IMR-90 (cell line): Measurements from ENCODE around the gene INIP. TPM values are rescaled to one million over a fixed set of nuclear protein-coding genes. Genes with fewer than 3 reads are reported as not detected.

Experiments
- ATAC-seq: fragments of 200-7000 bp; cut with Tn5 transposase; 2 replicates; pipeline ENCODE4 v1.9.1; 2020; ENCODE audit warnings: low read depth, mild to moderate bottlenecking, moderate library complexity
- BruUV-seq: library from RNA; stranded (reverse); fragments of 400-500 nt; replicated peaks from 2 replicates; lab custom pipeline; 2021; lab: Mats Ljungman, UMichigan
- CTCF ChIA-PET: fragments of 300-600 bp; formaldehyde crosslinking; extraction: SDS; loops from one replicate; lab custom pipeline; 2021; ENCODE audit warnings: antibody characterized with exemption; lab: Yijun Ruan, JAX
- POLR2A ChIA-PET: fragments of 300-600 bp; sonication (Branson Sonifier 250); formaldehyde crosslinking; loops from one replicate; lab custom pipeline; 2022; ENCODE audit warnings: antibody characterized with exemption; ENCODE audit not compliant: unreplicated experiment; lab: Charles Lee
- DNase-seq: peaks from one replicate; pipeline ENCODE4 v3.0.0; 2013
- H2AFZ ChIP-seq: replicated peaks from 2 replicates; pipeline ENCODE3; 2013; ENCODE audit warnings: low read length, mild to moderate bottlenecking; ENCODE audit not compliant: poor library complexity
- H2AK5ac ChIP-seq: 2 replicates; pipeline ENCODE4 v1.6.1; 2013; ENCODE audit warnings: low read depth, low read length, inconsistent platforms
- H2AK9ac ChIP-seq: replicated peaks from 2 replicates; pipeline ENCODE3; 2013; ENCODE audit warnings: mild to moderate bottlenecking, low read depth, low read length, moderate library complexity; ENCODE audit not compliant: poor library complexity
- H2BK120ac ChIP-seq: 2 replicates; pipeline ENCODE4 v1.6.1; 2013; ENCODE audit warnings: low read depth, low read length, inconsistent platforms
- H2BK15ac ChIP-seq: 3 replicates; pipeline ENCODE4 v1.6.1; 2013; ENCODE audit warnings: low read depth, low read length, inconsistent platforms
- H2BK20ac ChIP-seq: 2 replicates; pipeline ENCODE4 v1.6.1; 2013; ENCODE audit warnings: low read depth, mild to moderate bottlenecking, inconsistent platforms, low read length, moderate library complexity
- H2BK5ac ChIP-seq: 2 replicates; pipeline ENCODE4 v1.6.1; 2013; ENCODE audit warnings: mild to moderate bottlenecking, low read depth, low read length, inconsistent platforms; ENCODE audit not compliant: poor library complexity, severe bottlenecking
- H3K14ac ChIP-seq: replicated peaks from 2 replicates; pipeline ENCODE4 v1.6.1; 2013; ENCODE audit warnings: low read depth, low read length, inconsistent platforms
- H3K18ac ChIP-seq: 2 replicates; pipeline ENCODE4 v1.6.1; 2013; ENCODE audit warnings: low read depth, low read length, control low read depth
- H3K23ac ChIP-seq: 2 replicates; pipeline ENCODE4 v1.6.1; 2013; ENCODE audit warnings: low read depth, low read length, inconsistent platforms
- H3K27ac ChIP-seq: 2 replicates; pipeline ENCODE4 v1.5.1; 2013; ENCODE audit warnings: mild to moderate bottlenecking, control low read depth, low read length; ENCODE audit not compliant: insufficient read depth
- H3K27me3 ChIP-seq: 2 replicates; pipeline ENCODE4 v1.6.1; 2013; ENCODE audit warnings: low read length; ENCODE audit not compliant: control insufficient read depth, insufficient read depth
- H3K36me3 ChIP-seq: 2 replicates; pipeline ENCODE4 v1.6.1; 2013; ENCODE audit warnings: low read length, mixed read lengths; ENCODE audit not compliant: control insufficient read depth, insufficient read depth
- H3K4ac ChIP-seq: 2 replicates; pipeline ENCODE4 v1.6.1; 2013; ENCODE audit warnings: low read depth, low read length, inconsistent platforms
- H3K4me1 ChIP-seq: 2 replicates; pipeline ENCODE4 v1.6.1; 2013; ENCODE audit warnings: low read length, mixed read lengths; ENCODE audit not compliant: control insufficient read depth, insufficient read depth
- H3K4me2 ChIP-seq: 2 replicates; pipeline ENCODE4 v1.6.1; 2013; ENCODE audit warnings: low read depth, mild to moderate bottlenecking, control low read depth, low read length, moderate library complexity
- H3K4me3 ChIP-seq: 2 replicates; pipeline ENCODE4 v1.5.1; 2013; ENCODE audit warnings: low read depth, mild to moderate bottlenecking, control low read depth, low read length, moderate library complexity; ENCODE audit not compliant: insufficient read depth
- H3K56ac ChIP-seq: 2 replicates; pipeline ENCODE4 v1.6.1; 2013; ENCODE audit warnings: low read length, inconsistent platforms; ENCODE audit not compliant: insufficient read depth; ENCODE audit errors: extremely low read depth
- H3K79me1 ChIP-seq, 2 experiments: 2 replicates each; pipeline ENCODE4 v1.6.1; 2013; ENCODE audit warnings: low read length in 2 of 2, inconsistent platforms in 1 of 2, low read depth in 1 of 2
- H3K9ac ChIP-seq: 2 replicates; pipeline ENCODE4 v1.6.1; 2013; ENCODE audit warnings: low read depth, low read length, control low read depth
- H3K9me1 ChIP-seq: 2 replicates; pipeline ENCODE4 v1.6.1; 2013; ENCODE audit warnings: low read length, inconsistent platforms; ENCODE audit not compliant: insufficient read depth
- H3K9me3 ChIP-seq: 2 replicates; pipeline ENCODE4 v1.6.1; 2013; ENCODE audit warnings: low read length; ENCODE audit not compliant: control insufficient read depth, insufficient read depth
- H4K20me1 ChIP-seq: 2 replicates; pipeline ENCODE4 v1.6.1; 2013; ENCODE audit warnings: low read length, inconsistent platforms; ENCODE audit not compliant: insufficient read depth
- H4K5ac ChIP-seq: 2 replicates; pipeline ENCODE4 v1.6.1; 2013; ENCODE audit warnings: mild to moderate bottlenecking, low read depth, low read length, control low read depth
- H4K8ac ChIP-seq, 2 experiments: 2 replicates each; pipeline ENCODE4 v1.6.1; 2013; ENCODE audit warnings: low read depth in 2 of 2, low read length in 2 of 2, control low read depth in 1 of 2, inconsistent platforms in 1 of 2
- H4K91ac ChIP-seq: 2 replicates; pipeline ENCODE4 v1.6.1; 2013; ENCODE audit warnings: low read depth, low read length, inconsistent platforms; ENCODE audit not compliant: insufficient read depth
- BHLHE40 ChIP-seq: fragments of 150-350 bp; IDR thresholded peaks from 2 replicates; pipeline ENCODE4 v1.6.1; 2016; ENCODE audit warnings: mild to moderate bottlenecking, low read depth, low read length
- CTCF ChIP-seq: conservative IDR thresholded peaks from 2 replicates; pipeline ENCODE4 v1.5.1; 2012; ENCODE audit warnings: mild to moderate bottlenecking, low read depth, low read length, improper control_type of control experiment
- MAFK ChIP-seq: IDR thresholded peaks from 2 replicates; pipeline ENCODE4 v1.6.1; 2012; ENCODE audit warnings: low read depth, low read length, improper control_type of control experiment
- MAZ ChIP-seq: IDR thresholded peaks from 2 replicates; pipeline ENCODE4 v1.6.1; 2012; ENCODE audit warnings: low read depth, mild to moderate bottlenecking, low read length, improper control_type of control experiment, moderate library complexity, borderline replicate concordance
- RCOR1 ChIP-seq: IDR thresholded peaks from 2 replicates; pipeline ENCODE4 v1.6.1; 2012; ENCODE audit warnings: mild to moderate bottlenecking, low read length, improper control_type of control experiment; ENCODE audit not compliant: insufficient replicate concordance
- SMC3 ChIP-seq: fragments of 150-350 bp; IDR thresholded peaks from 2 replicates; pipeline ENCODE4 v1.6.1; 2016; ENCODE audit warnings: low read depth, mild to moderate bottlenecking, antibody characterized with exemption, low read length, moderate library complexity
- WGBS, 2 experiments: methylation state at CpG; one replicate each; pipeline versions ENCODE4 v1.1.5 to v1.1.7; 2013; ENCODE audit warnings: missing lambda C conversion rate in 2 of 2; ENCODE audit not compliant: insufficient read length in 1 of 2; ENCODE audit errors: extremely low coverage in 2 of 2; 5-methylcytosine and 5-hydroxymethylcytosine counted together
- dilution Hi-C: fragments of 300-500 bp; cut with HindIII; formaldehyde crosslinking; loops from one replicate; pipeline ENCODE4 v1.14.3; 2018; ENCODE audit warnings: low sequenced_read_pairs; ENCODE audit not compliant: unreplicated experiment
- in situ Hi-C: fragments of 300-500 bp; cut with MboI; formaldehyde crosslinking; loops from 3 replicates; pipeline ENCODE4 v1.14.3; 2019; ENCODE audit warnings: low sequenced_read_pairs, inconsistent platforms, mixed read lengths
- intact Hi-C: fragments of 100-400 bp; cut with micrococcal nuclease; formaldehyde crosslinking; loops from 2 replicates; pipeline ENCODE4 v1.10.0; 2022
- polyA plus RNA-seq, 3 experiments: library from polyadenylated mRNA; depleted of rRNA; stranded (reverse); fragments of >200 nt; gene quantifications; 2 replicates each; pipeline ENCODE4 v1.2.3, GENCODE V29; 2012; ENCODE audit warnings: low replicate concordance in 1 of 3
- total RNA-seq: library from RNA; depleted of rRNA; stranded (reverse); fragments of >200 nt; gene quantifications from 2 replicates; pipeline ENCODE4 v1.2.3, GENCODE V29; 2012

INIP gene
- total and polyA plus RNA-seq, 2 of the 4 experiments (the other 2 are of a cell fraction) = 11.1 to 15.4 TPM

GRCh38 chr9:112728401-112728800 lies 10.5 kb upstream of the INIP start:
- Histone ChIP-seq H3K27me3 (peaks cover 5% of the 10 kb centered on the region), H4K20me1 (no peaks in the 10 kb centered on the region), H4K5ac (no peak overlapping the region), H2AK5ac (no peak overlapping the region), H2BK5ac (no peak overlapping the region), H4K8ac (no peak overlapping the region), H3K9me1 (no peaks in the 10 kb centered on the region), H3K18ac (no peak overlapping the region), H2AFZ (no peak overlapping the region), H2BK15ac (no peak overlapping the region), H3K9me3 (peaks cover 3% of the 10 kb centered on the region; the same call in 1 of the 2 replicates), H3K4me3 (no peak overlapping the region), H3K56ac (no peak overlapping the region), H3K27ac (no peak overlapping the region), H2BK20ac (no peak overlapping the region), H3K14ac (no peak overlapping the region), H3K4me2 (no peak overlapping the region), H3K4ac (no peak overlapping the region), H4K91ac (no peak overlapping the region), H3K9ac (no peak overlapping the region), H3K23ac (no peak overlapping the region), H3K79me1 (no peaks in the 10 kb centered on the region), H2BK120ac (no peak overlapping the region), H3K36me3 (no peaks in the 10 kb centered on the region), H3K4me1 (no peaks in the 10 kb centered on the region), H2AK9ac (no peak overlapping the region)
- no peak for TF ChIP-seq CTCF
- no peak for TF ChIP-seq SMC3
- no peak for TF ChIP-seq MAZ
- TF ChIP-seq BHLHE40 = no peak
- TF ChIP-seq RCOR1 = no peak
- TF ChIP-seq MAFK = no peak
- in situ Hi-C loops = no loop called here
- intact Hi-C loops = no loop called here
- ChIA-PET CTCF (no interaction called here), POLR2A (no interaction called here)
- no TSS peak for BruUV-seq
- ATAC-seq (no peak), DNase-seq (no peak)
- WGBS, 2 experiments = no CpG with 5 or more reads among the region's 2 CpGs
- dilution Hi-C loops = no loop called here
